Astrocyte of the hippocampus (primary cell): Measurements from ENCODE around the gene SLC12A9.
A peak's percentile ranks its signal among the peaks of the same experiment; 100 is the strongest.
"Not testable (repeated sequence)": the region's sequence is repeated elsewhere in the genome, so short reads cannot be mapped to it uniquely, and the experiment has no call there.

ENCODE experiments used
- DNase-seq: peaks from one replicate; pipeline ENCODE4 v3.0.0; 2011; ENCODE audit warnings: low read depth, low spot score

Gene SLC12A9

DNA sequence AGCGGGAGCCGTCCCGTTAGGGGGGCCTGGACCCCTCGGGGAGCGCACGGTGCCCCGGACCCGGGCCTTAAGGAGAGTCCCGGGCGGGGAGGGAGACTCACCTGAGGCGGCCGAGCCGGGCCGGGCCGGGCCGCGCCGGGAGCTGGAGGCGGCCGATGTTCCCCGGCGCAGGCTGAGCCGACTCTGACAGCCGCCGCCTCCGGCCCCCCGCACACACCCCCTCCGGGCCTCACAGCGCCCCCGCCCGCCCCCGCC is 43.1 kb downstream of the SLC12A9 start, which contains the start of gene ACHE:
TSS of gene ACHE (minus strand) at position 188 of the 255 bp plus-strand sequence. CDS start 1,656 bp downstream, outside the sequence.
- no peak for DNase-seq

DNA sequence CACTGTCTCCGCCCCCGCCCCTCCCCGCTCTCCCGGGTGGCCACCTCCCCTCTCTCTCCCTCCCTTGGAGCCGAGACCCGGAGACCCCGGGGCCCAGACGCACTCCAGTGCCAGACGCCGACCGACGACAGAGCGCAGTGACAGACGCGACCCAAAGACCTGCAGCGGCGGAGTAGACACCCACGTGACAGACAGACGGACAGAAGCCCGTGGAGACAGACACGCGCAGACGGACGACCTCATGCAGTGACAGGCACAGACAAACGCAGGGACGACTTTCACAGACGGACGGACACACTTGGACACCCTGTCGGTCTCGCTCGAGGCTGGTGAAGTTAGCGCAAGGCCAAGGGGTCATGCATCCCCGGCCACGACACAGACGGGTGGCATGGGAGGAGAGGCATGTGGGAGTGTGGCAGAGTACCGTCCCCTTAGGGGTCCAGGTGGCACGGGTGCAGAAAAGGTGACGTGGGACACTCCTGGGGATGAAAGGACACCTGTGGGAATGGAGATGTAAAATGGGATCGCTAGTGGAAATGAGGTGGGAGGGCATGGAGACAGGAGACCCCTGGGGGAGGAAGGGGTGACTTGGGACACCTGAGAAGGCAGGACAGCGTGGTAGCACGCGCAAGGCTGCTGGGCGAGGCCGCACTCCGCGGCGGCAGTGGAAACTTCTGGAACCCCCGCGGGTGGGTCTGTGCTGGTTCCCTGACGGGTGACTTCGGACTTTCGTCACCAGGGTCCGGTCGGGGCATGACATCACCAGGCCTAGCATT is 43.6 kb downstream of the SLC12A9 start:
- DNase-seq = peak; percentile 43

- DNase-seq = peak; percentile 60
These were observed 44.5 kb downstream of the SLC12A9 start for GRCh38 chr7:100896732-100897608.

DNA sequence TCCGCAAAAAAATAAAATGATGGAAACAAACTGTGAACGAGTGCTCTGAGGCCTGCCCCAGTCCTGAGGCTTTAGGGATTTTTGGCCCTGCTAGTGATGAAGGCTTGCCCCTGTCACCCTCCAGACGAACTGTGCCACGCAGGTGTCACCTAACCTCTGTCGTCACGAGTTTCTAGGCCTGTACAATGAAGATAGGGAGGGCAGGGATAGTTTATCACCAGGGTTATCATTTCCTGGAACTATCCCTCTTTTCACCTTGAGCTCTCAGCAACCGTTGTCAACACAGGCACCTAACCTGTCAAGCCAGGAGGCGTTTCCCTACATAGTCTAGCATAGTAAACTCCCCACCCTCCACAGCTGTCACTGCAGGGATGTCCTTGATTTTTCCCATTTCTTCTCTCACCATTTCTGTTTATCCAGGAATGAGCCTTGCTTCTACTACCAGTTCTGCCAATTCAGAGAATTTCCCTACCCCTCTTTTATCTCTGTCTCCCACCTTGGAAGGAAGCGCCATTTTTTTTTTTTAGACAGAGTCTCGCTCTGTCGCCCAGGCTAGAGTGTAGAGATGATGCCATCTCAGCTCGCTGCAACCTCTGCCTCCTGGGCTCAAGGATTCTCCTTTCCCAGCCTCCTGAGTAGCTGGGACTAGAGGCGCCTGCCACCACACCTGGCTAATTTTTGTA is 45.4 kb downstream of the SLC12A9 start:
- no peak for DNase-seq

- no peak for DNase-seq
These were observed 46.9 kb downstream of the SLC12A9 start for GRCh38 chr7:100899432-100899831.

DNA sequence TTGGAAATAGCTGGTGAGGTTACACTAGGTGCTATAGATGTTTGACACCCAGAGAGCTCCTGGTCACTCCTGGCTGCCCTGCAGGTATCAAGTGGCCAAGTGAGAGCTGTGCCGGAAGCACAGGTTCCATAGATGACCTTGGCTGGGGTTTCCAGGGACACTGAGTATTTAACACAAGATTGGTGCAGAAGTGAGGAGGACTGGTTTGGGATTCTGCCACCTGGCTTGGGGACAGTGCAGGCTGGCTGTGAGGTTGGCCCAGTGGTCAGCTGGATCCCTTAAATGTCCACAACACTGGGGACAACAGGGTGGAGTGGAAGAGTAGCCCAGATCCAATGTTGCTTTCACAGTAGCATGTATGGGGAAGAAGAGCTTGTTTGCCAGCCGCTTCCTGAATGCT is 48.5 kb downstream of the SLC12A9 start:
- no peak for DNase-seq

DNA sequence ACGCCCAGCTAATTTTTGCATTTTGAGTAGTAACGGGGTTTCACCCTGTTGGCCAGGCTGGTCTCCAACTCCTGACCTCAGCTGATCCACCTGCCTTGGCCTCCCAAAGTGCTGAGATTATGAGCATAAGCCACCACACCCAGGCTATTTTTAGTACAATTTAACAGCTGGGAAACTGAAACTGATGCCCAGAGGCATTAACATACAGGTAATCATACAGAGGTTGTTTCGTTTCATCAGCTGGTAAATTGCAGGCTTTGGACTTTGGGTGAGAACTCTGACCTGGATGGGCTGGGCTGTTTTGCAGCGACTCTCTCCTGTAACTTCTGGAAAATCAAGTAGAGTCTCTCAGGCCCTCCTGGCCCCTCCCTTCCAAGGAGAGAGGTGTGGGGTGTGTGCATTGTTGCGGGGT is 49.4 kb downstream of the SLC12A9 start:
- no peak for DNase-seq

DNA sequence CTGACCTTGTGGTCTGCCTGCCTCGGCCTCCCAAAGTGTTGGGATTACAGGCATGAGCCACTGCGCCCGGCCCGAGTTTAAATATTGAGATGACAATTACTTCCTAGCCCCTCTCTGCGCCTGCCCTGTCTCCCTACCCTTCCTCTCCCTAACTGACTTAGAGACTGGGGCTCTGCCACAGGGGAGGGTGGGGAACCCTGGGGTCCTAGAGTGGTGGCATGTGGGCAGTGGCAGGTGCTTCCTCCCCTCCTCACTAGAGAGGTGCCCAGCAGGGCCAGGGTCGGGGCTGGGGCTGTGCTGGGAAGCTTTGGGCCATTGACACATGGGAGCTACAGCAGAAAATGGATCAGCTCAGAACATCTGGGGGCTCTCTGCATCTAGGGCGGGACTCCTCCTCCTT is 50.1 kb downstream of the SLC12A9 start:
- DNase-seq = no peak

GRCh38 chr7:100908512-100908911 is 56.0 kb downstream of the SLC12A9 start:
- DNase-seq = no peak

DNA sequence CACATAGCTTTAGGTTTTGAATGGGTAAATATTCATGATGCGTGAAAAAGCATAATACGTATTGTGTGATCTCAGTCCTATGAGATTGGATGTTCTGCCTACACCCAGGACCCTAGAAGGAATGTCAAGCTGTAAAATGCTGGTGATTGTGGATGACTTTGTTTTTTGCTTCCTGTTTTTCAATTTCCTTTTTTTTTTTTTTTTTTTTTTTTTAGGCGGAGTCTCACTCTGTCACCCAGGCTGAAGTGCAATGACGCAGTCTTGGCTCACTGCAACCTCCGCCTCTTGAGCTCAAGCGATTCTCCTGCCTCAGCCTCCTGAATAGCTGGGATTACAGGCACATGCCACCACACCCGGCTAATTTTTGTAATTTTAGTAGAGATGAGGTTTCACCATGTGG is 57.9 kb downstream of the SLC12A9 start:
- DNase-seq = not testable (repeated sequence)

DNA sequence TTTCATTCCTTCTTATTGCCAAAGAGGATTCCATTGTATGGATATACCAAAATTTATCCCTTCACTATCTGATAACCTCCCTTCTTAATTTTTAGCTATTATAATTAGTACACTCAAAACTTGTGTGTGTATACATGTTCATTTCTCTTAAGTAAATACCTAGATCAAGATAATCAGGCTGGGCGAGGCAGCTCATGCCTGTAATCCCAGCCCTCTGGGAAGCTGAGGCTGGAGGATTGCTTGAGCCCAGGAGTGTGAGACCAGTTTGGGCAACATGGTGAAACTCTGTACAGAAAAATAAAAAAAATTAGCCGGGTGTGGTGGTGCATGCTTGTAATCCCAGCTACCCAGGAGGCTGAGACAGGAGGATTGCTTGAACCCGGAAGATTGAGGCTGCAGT is 59.0 kb downstream of the SLC12A9 start:
- no peak for DNase-seq

- DNase-seq = no peak
These were observed 61.8 kb downstream of the SLC12A9 start for GRCh38 chr7:100914208-100914878.

DNA sequence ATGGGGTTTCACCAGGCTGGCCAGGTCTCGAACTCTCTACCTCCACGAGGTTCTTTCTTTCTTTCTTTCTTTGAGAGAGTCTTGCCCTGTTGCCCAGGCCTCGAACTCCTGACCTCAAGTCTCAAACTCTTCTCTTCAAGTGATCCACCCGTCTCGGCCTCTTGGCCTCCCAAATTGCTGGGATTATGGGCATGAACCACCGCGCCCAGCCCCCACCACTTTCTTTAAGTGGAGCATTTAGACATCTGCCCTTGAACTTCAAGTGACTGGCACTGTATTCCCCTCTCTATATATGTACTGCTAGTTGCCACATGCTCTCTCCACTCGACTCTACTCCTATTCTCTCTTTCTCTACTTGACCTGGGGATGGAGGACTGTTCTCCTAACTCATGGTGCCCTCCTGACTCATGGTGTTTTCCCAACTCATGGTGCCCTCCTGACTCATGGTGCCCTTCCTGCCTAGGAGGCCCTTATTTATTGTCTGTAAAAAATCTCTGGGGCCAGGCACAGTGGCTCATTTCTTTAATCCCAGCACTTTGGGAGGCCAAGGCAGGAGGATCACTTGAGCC is 62.5 kb downstream of the SLC12A9 start:
- DNase-seq = no peak
